Calu3 (cell line): ENCODE data around the gene PSMD5. TPM values are rescaled to one million over a fixed set of nuclear protein-coding genes. Genes with fewer than 3 reads are reported as not detected.

Experiments
- BruUV-seq: library from RNA; stranded (reverse); fragments of 400-500 nt; replicated peaks from 2 replicates; lab custom pipeline; 2021; lab: Mats Ljungman, UMichigan
- CTCF ChIA-PET: fragments of 300-600 bp; sonication (Branson Sonifier 250); formaldehyde crosslinking; loops from one replicate; lab custom pipeline; 2022; ENCODE audit warnings: antibody characterized with exemption; lab: Charles Lee
- DNase-seq: peaks from one replicate; pipeline ENCODE4 v3.0.0; 2022
- H3K27ac Mint-ChIP-seq: one replicate; pipeline ENCODE4 v1.8.0; 2022; ENCODE audit warnings: mixed read lengths; ENCODE audit not compliant: unreplicated experiment
- H3K27me3 Mint-ChIP-seq: one replicate; pipeline ENCODE4 v1.8.0; 2022; ENCODE audit warnings: mixed read lengths; ENCODE audit not compliant: unreplicated experiment
- H3K36me3 Mint-ChIP-seq: one replicate; pipeline ENCODE4 v1.8.0; 2022; ENCODE audit warnings: mild to moderate bottlenecking, moderate library complexity, mixed read lengths; ENCODE audit not compliant: insufficient read depth, unreplicated experiment
- H3K4me1 Mint-ChIP-seq: one replicate; pipeline ENCODE4 v1.8.0; 2022; ENCODE audit warnings: mild to moderate bottlenecking, low read depth, mixed read lengths; ENCODE audit not compliant: unreplicated experiment
- H3K4me3 Mint-ChIP-seq: one replicate; pipeline ENCODE4 v1.8.0; 2022; ENCODE audit warnings: mild to moderate bottlenecking, low read depth, moderate library complexity, mixed read lengths; ENCODE audit not compliant: unreplicated experiment
- H3K9me3 Mint-ChIP-seq: one replicate; pipeline ENCODE4 v1.8.0; 2022; ENCODE audit warnings: low read depth, mixed read lengths; ENCODE audit not compliant: unreplicated experiment
- intact Hi-C: fragments of 100-400 bp; cut with micrococcal nuclease; formaldehyde crosslinking; loops from one replicate; pipeline ENCODE4 v1.10.0; 2022; ENCODE audit not compliant: unreplicated experiment
- total RNA-seq: library from RNA; stranded (reverse); gene quantifications from 2 replicates; pipeline ENCODE4 v1.2.3, GENCODE V29; 2022
- TF ChIP-seq, protein P1 (sequence below): fragments of 200-600 bp; IDR thresholded peaks from one replicate; pipeline ENCODE4 v1.8.0; 2022; ENCODE audit warnings: antibody characterized with exemption; ENCODE audit not compliant: unreplicated experiment

The PSMD5 gene
- total RNA-seq, 1 experiment from 2014 or later: 34.0 TPM

DNA sequence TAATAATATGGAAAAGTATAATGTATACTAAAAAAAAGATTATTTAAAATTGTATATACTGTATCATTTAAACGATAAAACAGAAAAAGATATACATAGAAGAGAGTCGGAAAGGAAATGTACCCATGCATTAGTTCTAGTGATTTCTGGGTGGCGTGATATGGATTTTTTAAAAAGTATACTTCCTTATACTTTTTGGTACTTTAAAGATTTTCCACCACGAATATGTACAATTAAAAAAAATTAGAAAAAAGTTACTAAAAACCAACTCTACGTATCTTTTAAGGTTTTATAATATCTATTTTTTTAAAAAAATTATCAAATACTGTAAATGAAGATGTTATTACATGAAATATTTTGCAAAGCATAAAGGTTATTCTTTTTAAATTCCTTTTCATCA is 22.0 kb upstream of the PSMD5 start:
- no peak overlapping the region for H3K4me3 Mint-ChIP-seq
- H3K27me3 Mint-ChIP-seq: no peaks in the 10 kb centered on the region
- BruUV-seq: no TSS peak
- TF ChIP-seq, protein P1, sequence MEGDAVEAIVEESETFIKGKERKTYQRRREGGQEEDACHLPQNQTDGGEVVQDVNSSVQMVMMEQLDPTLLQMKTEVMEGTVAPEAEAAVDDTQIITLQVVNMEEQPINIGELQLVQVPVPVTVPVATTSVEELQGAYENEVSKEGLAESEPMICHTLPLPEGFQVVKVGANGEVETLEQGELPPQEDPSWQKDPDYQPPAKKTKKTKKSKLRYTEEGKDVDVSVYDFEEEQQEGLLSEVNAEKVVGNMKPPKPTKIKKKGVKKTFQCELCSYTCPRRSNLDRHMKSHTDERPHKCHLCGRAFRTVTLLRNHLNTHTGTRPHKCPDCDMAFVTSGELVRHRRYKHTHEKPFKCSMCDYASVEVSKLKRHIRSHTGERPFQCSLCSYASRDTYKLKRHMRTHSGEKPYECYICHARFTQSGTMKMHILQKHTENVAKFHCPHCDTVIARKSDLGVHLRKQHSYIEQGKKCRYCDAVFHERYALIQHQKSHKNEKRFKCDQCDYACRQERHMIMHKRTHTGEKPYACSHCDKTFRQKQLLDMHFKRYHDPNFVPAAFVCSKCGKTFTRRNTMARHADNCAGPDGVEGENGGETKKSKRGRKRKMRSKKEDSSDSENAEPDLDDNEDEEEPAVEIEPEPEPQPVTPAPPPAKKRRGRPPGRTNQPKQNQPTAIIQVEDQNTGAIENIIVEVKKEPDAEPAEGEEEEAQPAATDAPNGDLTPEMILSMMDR: no peak
- no peaks in the 10 kb centered on the region for H3K9me3 Mint-ChIP-seq
- CTCF ChIA-PET: no interaction called here
- H3K36me3 Mint-ChIP-seq: peaks cover 6% of the 10 kb centered on the region
- DNase-seq: no peak
- H3K4me1 Mint-ChIP-seq: no peaks in the 10 kb centered on the region
- intact Hi-C loops: no loop called here
- no peak overlapping the region for H3K27ac Mint-ChIP-seq

- BruUV-seq: no TSS peak
- CTCF ChIA-PET: no interaction called here
- DNase-seq: no peak
- Mint-ChIP-seq H3K27ac (no peak overlapping the region), H3K36me3 (peaks cover 6% of the 10 kb centered on the region), H3K27me3 (no peaks in the 10 kb centered on the region), H3K9me3 (no peaks in the 10 kb centered on the region), H3K4me1 (no peaks in the 10 kb centered on the region), H3K4me3 (no peak overlapping the region)
- intact Hi-C loops: no loop called here
- TF ChIP-seq, protein P1: no peak
These were observed 21.1 kb upstream of the PSMD5 start for GRCh38 chr9:120863833-120864232.

- no peak for DNase-seq
- intact Hi-C loops: no loop called here
These were observed 19.7 kb upstream of the PSMD5 start for GRCh38 chr9:120862452-120862851.

GRCh38 chr9:120861935-120862334 is 19.2 kb upstream of the PSMD5 start:
- no peak for DNase-seq
- Mint-ChIP-seq H3K36me3 (peaks cover 6% of the 10 kb centered on the region), H3K4me3 (no peak overlapping the region), H3K9me3 (no peaks in the 10 kb centered on the region), H3K27me3 (no peaks in the 10 kb centered on the region), H3K4me1 (no peaks in the 10 kb centered on the region), H3K27ac (no peak overlapping the region)
- CTCF ChIA-PET: no interaction called here
- BruUV-seq: no TSS peak
- intact Hi-C loops: no loop called here
- TF ChIP-seq, protein P1: no peak

More at GRCh38 chr9:120862452-120862851, 19.7 kb upstream of the PSMD5 start:
- no peak overlapping the region for H3K4me3 Mint-ChIP-seq
- no TSS peak for BruUV-seq
- no peak overlapping the region for H3K27ac Mint-ChIP-seq
- H3K9me3 Mint-ChIP-seq: no peaks in the 10 kb centered on the region
- H3K36me3 Mint-ChIP-seq: peaks cover 6% of the 10 kb centered on the region
- no peaks in the 10 kb centered on the region for H3K27me3 Mint-ChIP-seq
- H3K4me1 Mint-ChIP-seq: no peaks in the 10 kb centered on the region
- TF ChIP-seq, protein P1: no peak
- CTCF ChIA-PET: no interaction called here
